GM19463 (cell line): ENCODE results near the gene SFTA2.
"Not testable (repeated sequence)": the region's sequence is repeated elsewhere in the genome, so short reads cannot be mapped to it uniquely, and the experiment has no call there.

Experiments
- ATAC-seq: cut with Tn5 transposase; IDR thresholded peaks from one replicate; pipeline ENCODE4 v1.9.1; 2021; ENCODE audit warnings: mild to moderate bottlenecking, moderate library complexity; ENCODE audit not compliant: unreplicated experiment

SFTA2 gene

DNA sequence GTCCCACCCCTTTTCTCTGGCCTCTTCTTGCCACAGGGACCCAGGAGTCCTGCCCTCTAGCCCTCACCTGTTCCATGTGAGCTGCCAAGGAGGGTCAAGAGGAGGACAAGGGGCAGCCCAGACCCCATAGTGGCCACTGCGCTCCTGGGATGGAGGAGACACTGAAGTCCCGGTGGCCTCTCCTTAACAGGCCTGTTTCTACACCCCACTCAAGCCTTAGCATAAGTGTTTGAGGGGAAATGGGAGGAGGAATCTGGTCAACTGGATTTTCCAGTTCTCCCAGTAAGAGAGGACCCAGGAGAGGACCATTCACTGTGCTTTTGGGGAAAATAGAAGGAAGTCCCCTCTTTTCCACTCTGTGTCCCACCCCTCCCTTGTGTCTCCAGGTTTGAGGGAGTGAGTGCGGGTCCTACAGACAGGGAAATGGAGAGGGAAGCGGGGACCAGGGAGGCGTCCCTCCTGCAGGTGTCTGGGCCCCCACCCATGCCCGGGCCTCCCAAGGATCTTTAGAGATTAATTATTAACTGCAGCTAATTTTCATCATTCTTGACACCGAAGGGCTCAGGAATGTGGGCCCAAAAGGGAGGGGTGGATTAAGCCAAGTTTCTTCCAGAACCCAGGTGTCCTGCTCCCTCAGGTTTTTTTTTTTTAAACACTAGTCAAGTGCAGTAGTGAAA, at the start of gene SFTA2:
TSS of gene SFTA2 (minus strand) at position 202 of the 677 bp plus-strand sequence. CDS start at position 128, 74 bp downstream.
- no peak for ATAC-seq

GRCh38 chr6:30979690-30980089, 47.7 kb upstream of the SFTA2 start:
- no peak for ATAC-seq

GRCh38 chr6:30979141-30979540, 47.2 kb upstream of the SFTA2 start:
- ATAC-seq = no peak

GRCh38 chr6:30974490-30975252, 42.7 kb upstream of the SFTA2 start:
- no peak for ATAC-seq

- no peak for ATAC-seq
Measured at GRCh38 chr6:30972816-30973215, 40.8 kb upstream of the SFTA2 start.

GRCh38 chr6:30970946-30971345, 39.0 kb upstream of the SFTA2 start:
- no peak for ATAC-seq

DNA sequence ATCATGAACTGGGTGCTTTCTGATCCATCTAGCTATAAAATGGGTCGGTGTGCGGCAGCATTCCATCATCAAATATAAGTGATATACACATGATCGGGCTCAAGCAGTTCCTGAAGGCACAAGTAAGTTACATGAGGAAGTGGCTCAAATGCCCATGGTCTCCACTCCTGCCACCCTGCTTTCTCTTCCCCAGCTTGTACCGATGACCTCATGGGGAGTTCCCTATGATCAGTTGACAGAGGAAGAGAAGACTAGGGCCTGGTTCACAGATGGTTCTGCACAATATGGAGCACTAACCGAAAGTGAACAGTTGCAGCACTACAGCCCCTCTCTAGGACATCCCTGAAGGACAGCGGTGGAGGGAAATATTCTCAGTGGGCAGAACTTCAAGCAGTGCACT, 37.2 kb upstream of the SFTA2 start:
- ATAC-seq = not testable (repeated sequence)

DNA sequence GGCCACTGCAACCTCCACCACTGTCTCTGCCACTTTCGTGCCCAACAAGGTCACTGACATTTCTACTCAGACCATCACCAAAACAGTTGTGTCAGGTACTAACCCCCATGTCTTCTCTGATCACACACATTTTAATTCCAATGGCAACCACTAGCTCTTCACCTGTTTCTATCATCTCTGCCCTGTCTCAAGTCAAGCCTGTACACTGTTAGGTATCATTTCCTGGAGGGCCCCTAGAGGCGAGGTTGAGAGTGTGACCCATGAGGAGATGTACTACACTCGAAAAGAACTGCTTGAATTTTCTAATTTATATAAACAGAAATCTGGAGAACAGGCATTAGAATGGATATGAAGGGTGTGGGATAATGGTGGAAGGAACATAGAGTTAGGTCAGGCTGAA, 34.2 kb upstream of the SFTA2 start:
- no peak for ATAC-seq

DNA sequence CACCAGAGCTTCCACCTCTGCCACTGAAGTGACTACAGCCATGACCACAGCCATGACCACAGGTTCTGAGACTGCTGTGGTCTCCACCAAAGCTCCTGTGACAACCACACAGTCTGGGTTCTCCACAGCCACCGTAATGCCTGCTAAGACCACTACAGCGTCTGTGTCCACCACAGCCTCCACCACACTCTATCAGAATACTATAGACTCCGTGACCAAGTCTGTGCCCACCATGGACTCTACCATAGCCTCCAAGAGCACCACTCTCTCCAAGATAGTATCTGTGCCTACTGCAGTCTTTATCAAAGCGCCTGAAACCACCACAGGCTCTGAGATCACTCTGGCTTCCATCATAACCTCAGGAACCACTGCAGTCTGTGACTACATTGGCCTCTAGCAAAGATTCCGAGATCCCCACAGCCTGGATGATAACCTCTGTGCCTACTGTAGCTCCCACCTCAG, 33.2 kb upstream of the SFTA2 start:
- no peak for ATAC-seq

GRCh38 chr6:30964075-30964474, 32.1 kb upstream of the SFTA2 start:
- no peak for ATAC-seq

DNA sequence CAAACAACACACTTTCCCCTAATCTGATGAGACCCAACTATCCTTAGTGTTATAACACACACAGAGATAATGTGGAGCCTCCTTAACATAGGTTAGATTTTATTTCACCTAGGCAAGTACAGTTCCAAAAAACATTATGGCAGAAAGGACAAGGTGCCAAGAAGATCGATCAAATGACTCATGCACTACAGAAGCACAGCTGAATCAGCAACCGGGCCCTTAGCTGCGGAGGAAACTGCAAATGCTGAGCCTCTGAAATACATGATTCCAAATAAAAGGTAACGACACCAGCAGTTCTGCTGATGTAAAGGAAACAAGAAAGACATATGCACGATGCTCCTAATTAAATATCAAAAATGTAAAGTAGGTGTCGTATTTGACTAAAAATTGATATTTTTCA, 31.7 kb upstream of the SFTA2 start:
- ATAC-seq = no peak

GRCh38 chr6:30962716-30963115, 30.7 kb upstream of the SFTA2 start:
- no peak for ATAC-seq

DNA sequence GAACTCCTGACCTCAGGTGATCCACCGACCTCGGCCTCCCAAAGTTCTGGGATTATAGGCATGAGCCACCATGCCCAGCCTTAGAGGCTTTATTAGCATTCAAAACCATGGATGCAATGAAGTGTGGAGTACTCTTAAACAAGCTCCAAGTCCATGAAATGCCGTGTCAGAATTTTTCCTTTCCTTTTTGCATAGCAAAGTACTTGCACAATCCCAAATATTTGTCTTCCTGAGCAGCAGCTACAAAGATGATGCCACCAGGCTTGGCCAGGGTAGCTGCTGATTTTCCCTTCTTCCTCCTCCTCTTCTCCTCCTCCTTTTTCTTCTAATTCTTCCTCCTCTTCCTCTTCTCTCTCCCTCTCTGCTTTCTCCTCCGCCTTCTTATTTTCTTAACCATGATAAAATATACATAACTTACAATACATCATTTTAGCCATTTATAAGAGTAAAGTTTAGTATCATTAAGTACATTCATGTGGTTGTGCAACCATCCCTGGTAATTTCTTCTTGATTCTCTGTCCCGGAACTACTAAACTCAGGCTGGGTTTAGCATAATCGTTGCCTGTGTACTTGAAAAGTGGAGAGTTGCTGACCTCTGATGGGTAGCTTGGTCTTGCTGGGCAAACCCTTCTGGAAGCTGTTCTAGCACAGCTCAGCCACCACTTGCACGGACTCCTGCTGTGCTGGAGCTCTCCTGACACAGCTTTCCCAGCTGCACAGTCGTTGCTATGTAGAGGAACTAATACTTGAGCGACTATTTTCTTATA, 29.1 kb upstream of the SFTA2 start:
- no peak for ATAC-seq

GRCh38 chr6:30957716-30958115, 25.7 kb upstream of the SFTA2 start:
- no peak for ATAC-seq

- ATAC-seq = no peak
Measured at GRCh38 chr6:30955367-30956042, 23.5 kb upstream of the SFTA2 start.

GRCh38 chr6:30954631-30955366, 22.8 kb upstream of the SFTA2 start:
- no peak for ATAC-seq

- no peak for ATAC-seq
Measured at GRCh38 chr6:30951907-30952469, 20.0 kb upstream of the SFTA2 start.

- no peak for ATAC-seq
Measured at GRCh38 chr6:30948811-30949210, 16.8 kb upstream of the SFTA2 start.

- no peak for ATAC-seq
Measured at GRCh38 chr6:30947231-30947630, 15.3 kb upstream of the SFTA2 start.

DNA sequence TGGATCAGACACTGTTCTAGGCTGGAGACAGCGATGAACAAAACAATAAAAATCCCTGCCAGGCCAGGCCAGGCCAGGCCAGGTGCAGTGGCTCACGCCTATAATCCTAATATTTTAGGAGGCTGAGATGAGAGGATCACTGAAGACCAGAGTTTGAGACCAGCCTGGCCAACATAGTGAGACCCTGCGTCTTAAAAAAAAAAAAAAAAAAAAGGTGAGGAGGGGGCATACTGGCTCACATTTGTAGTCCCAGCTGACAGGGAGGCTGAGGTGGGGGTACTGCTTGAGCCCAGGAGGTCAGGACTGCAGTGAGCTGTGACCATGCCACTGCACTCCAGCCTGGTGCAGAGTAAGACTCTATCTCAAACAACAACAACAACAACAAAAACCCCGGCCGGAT, 13.3 kb upstream of the SFTA2 start:
- ATAC-seq = no peak
